MM.1S (cell line): ENCODE results near the gene PRRT3.
"Not testable (repeated sequence)": the region's sequence is repeated elsewhere in the genome, so short reads cannot be mapped to it uniquely, and the experiment has no call there.

ENCODE experiments used
- DNase-seq: peaks from one replicate; pipeline ENCODE4 v3.0.0-alpha.2; 2015
- H2AFZ ChIP-seq: fragments of 300-600 bp; sonication (generic); 2 replicates; pipeline ENCODE4 v1.6.0; 2016; ENCODE audit warnings: antibody characterized with exemption, low read length
- H3F3A ChIP-seq: fragments of 300-600 bp; sonication (generic); 2 replicates; pipeline ENCODE4 v1.6.1; 2016; ENCODE audit warnings: mild to moderate bottlenecking, antibody characterized with exemption, low read length, moderate library complexity, mixed read lengths; ENCODE audit not compliant: insufficient read depth
- H3K27ac ChIP-seq: fragments of 300-600 bp; sonication (generic); 2 replicates; pipeline ENCODE4 v1.5.1; 2016; ENCODE audit warnings: mild to moderate bottlenecking, low read length
- H3K27me3 ChIP-seq: fragments of 300-600 bp; sonication (generic); replicated peaks from 2 replicates; pipeline ENCODE4 v1.6.0; 2016; ENCODE audit warnings: low read length; ENCODE audit not compliant: insufficient read depth
- H3K36me3 ChIP-seq: fragments of 300-600 bp; sonication (generic); replicated peaks from 2 replicates; pipeline ENCODE4 v1.6.1; 2016; ENCODE audit warnings: mild to moderate bottlenecking, low read length, mixed read lengths; ENCODE audit not compliant: insufficient read depth
- H3K4me1 ChIP-seq: fragments of 300-600 bp; sonication (generic); 2 replicates; pipeline ENCODE4 v1.6.1; 2016; ENCODE audit warnings: low read length, mixed read lengths
- H3K4me2 ChIP-seq: fragments of 300-600 bp; sonication (generic); 2 replicates; pipeline ENCODE4 v1.6.0; 2016; ENCODE audit warnings: low read depth, low read length
- H3K4me3 ChIP-seq: fragments of 300-600 bp; sonication (generic); 2 replicates; pipeline ENCODE4 v1.5.1; 2016; ENCODE audit warnings: low read length, mixed read lengths
- H3K79me2 ChIP-seq: fragments of 300-600 bp; sonication (generic); 2 replicates; pipeline ENCODE4 v1.6.1; 2016; ENCODE audit warnings: mixed run types, low read length, mixed read lengths
- H3K9ac ChIP-seq: fragments of 300-600 bp; sonication (generic); 2 replicates; pipeline ENCODE4 v1.6.1; 2016; ENCODE audit warnings: low read length, mixed read lengths
- H3K9me2 ChIP-seq: fragments of 300-600 bp; sonication (generic); replicated peaks from 2 replicates; pipeline ENCODE4 v1.6.1; 2016; ENCODE audit warnings: mild to moderate bottlenecking, low read length, mixed read lengths; ENCODE audit not compliant: insufficient read depth
- H3K9me3 ChIP-seq: fragments of 300-600 bp; sonication (generic); replicated peaks from 2 replicates; pipeline ENCODE4 v1.6.1; 2016; ENCODE audit warnings: mild to moderate bottlenecking, low read length, mixed read lengths; ENCODE audit not compliant: insufficient read depth
- H4K20me1 ChIP-seq: fragments of 300-600 bp; sonication (generic); 2 replicates; pipeline ENCODE4 v1.6.1; 2016; ENCODE audit warnings: mild to moderate bottlenecking, low read length, moderate library complexity, mixed read lengths; ENCODE audit not compliant: insufficient read depth
- EZH2 ChIP-seq: fragments of 300-600 bp; sonication (generic); optimal IDR thresholded peaks from 2 replicates; pipeline ENCODE3; 2017; ENCODE audit warnings: low read depth, mild to moderate bottlenecking, antibody characterized with exemption, low read length, mixed read lengths
- EZH2phosphoT487 ChIP-seq: fragments of 300-600 bp; sonication (generic); IDR thresholded peaks from 2 replicates; pipeline ENCODE4 v1.6.1; 2018; ENCODE audit warnings: antibody characterized with exemption, low read length
- TF ChIP-seq, protein P1 (sequence below): fragments of 300-600 bp; sonication (generic); IDR thresholded peaks from 2 replicates; pipeline ENCODE4 v1.5.1; 2016; ENCODE audit warnings: antibody characterized with exemption, low read length, mixed read lengths

Gene PRRT3

DNA sequence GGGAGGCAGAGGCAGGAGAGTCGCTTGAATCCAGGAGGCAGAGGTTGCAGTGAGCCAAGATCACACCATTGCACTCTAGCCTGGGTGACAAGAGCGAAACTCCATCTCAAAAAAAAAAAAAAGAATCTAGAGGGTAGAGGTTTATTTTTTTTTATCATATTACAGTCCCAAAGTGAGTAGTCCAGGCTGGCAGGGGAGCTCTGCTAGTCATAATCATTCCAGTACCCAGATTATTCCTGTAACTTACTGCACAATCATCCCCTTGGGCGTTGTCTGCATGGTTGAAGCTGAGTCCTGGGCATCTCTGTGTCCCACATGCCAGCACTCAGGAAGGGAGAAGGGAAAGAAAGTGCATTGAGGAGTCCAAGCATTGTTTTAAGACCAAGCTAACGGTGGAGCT lies 10.0 kb downstream of the PRRT3 start:
- no peaks in the 10 kb centered on the region for H4K20me1 ChIP-seq
- no peak overlapping the region for H3K27ac ChIP-seq
- H3K9me3 ChIP-seq: no peaks in the 10 kb centered on the region
- H2AFZ ChIP-seq: no peak overlapping the region
- TF ChIP-seq, protein P1, sequence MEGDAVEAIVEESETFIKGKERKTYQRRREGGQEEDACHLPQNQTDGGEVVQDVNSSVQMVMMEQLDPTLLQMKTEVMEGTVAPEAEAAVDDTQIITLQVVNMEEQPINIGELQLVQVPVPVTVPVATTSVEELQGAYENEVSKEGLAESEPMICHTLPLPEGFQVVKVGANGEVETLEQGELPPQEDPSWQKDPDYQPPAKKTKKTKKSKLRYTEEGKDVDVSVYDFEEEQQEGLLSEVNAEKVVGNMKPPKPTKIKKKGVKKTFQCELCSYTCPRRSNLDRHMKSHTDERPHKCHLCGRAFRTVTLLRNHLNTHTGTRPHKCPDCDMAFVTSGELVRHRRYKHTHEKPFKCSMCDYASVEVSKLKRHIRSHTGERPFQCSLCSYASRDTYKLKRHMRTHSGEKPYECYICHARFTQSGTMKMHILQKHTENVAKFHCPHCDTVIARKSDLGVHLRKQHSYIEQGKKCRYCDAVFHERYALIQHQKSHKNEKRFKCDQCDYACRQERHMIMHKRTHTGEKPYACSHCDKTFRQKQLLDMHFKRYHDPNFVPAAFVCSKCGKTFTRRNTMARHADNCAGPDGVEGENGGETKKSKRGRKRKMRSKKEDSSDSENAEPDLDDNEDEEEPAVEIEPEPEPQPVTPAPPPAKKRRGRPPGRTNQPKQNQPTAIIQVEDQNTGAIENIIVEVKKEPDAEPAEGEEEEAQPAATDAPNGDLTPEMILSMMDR: no peak
- TF ChIP-seq EZH2phosphoT487: no peak
- TF ChIP-seq EZH2: no peak
- no peaks in the 10 kb centered on the region for H3K36me3 ChIP-seq
- H3K27me3 ChIP-seq: no peaks in the 10 kb centered on the region
- H3K9me2 ChIP-seq: no peaks in the 10 kb centered on the region
- H3K9ac ChIP-seq: no peak overlapping the region
- DNase-seq: no peak
- H3F3A ChIP-seq: no peaks in the 10 kb centered on the region
- H3K4me2 ChIP-seq: no peak overlapping the region
- no peaks in the 10 kb centered on the region for H3K4me1 ChIP-seq
- H3K79me2 ChIP-seq: no peaks in the 10 kb centered on the region
- no peak overlapping the region for H3K4me3 ChIP-seq

DNA sequence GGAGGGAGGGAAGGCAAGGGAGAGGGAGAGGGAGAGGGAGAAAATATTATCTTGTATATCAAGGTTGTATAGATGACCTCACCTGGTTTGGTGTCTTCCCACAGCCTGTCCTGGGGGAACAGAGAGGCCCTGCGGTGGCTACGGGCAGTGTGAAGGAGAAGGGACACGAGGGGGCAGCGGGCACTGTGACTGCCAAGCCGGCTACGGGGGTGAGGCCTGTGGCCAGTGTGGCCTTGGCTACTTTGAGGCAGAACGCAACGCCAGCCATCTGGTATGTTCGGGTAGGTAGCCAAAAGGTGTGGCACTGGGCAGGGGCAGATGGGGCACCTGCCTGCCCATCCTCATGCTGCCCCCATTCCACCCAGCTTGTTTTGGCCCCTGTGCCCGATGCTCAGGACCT lies 11.5 kb downstream of the PRRT3 start:
- H3K4me1 ChIP-seq: no peaks in the 10 kb centered on the region
- no peak for TF ChIP-seq EZH2phosphoT487
- TF ChIP-seq EZH2: no peak
- TF ChIP-seq, protein P1: no peak
- DNase-seq: no peak
- no peak overlapping the region for H2AFZ ChIP-seq
- no peak overlapping the region for H3K9ac ChIP-seq
- no peaks in the 10 kb centered on the region for H3K9me3 ChIP-seq
- H3K9me2 ChIP-seq: no peaks in the 10 kb centered on the region
- no peak overlapping the region for H3K4me2 ChIP-seq
- H3K27me3 ChIP-seq: no peaks in the 10 kb centered on the region
- no peaks in the 10 kb centered on the region for H4K20me1 ChIP-seq
- H3K4me3 ChIP-seq: no peak overlapping the region
- H3F3A ChIP-seq: no peaks in the 10 kb centered on the region
- no peak overlapping the region for H3K27ac ChIP-seq
- no peaks in the 10 kb centered on the region for H3K79me2 ChIP-seq
- H3K36me3 ChIP-seq: no peaks in the 10 kb centered on the region

DNA sequence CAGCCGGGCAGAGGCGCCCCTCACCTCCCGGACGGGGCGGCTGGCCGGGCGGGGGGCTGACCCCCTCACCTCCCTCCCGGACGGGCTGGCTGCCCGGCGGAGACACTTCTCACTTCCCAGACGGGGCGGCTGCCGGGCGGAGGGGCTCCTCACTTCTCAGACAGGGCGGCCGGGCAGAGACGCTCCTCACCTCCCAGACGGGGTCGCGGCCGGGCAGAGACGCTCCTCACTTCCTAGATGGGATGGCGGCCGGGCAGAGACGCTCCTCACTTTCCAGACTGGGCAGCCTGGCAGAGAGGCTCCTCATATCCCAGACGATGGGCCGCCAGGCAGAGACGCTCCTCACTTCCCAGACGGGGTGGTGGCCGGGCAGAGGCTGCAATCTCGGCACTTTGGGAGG lies 12.3 kb downstream of the PRRT3 start:
- H3K36me3 ChIP-seq, DNase-seq, H2AFZ ChIP-seq, H3K4me2 ChIP-seq, H3K27ac ChIP-seq, H3K9me3 ChIP-seq, H3K27me3 ChIP-seq, H3F3A ChIP-seq, H3K4me1 ChIP-seq, H3K9ac ChIP-seq, H3K4me3 ChIP-seq, H4K20me1 ChIP-seq, H3K9me2 ChIP-seq, H3K79me2 ChIP-seq: not testable (repeated sequence)

DNA sequence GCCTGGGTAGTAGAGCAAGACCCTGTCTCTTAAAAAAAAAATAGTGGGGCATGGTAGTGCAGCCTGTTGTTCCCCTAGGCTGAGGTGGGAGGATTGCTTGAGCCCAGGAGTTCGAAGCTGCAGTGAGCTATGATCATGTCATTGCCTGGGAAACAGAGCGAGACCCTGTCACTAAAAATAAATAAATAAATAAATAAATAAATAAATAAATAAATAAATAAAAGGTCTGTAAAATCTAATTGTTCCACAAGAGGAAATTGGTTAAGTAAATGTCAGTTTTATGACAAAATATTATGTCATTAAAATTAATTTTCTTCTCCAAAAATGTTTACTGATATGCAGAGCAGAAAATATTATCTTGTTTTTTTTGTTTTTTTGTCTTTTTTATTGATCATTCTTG lies 13.2 kb downstream of the PRRT3 start:
- Histone ChIP-seq H3K27me3 (no peaks in the 10 kb centered on the region), H3K4me2 (no peak overlapping the region), H3K79me2 (peaks cover 7% of the 10 kb centered on the region; the same call in 1 of the 2 replicates), H3K4me3 (no peak overlapping the region), H3K4me1 (peaks cover 5% of the 10 kb centered on the region; the same call in 1 of the 2 replicates), H3K27ac (no peak overlapping the region), H4K20me1 (no peaks in the 10 kb centered on the region), H3F3A (no peaks in the 10 kb centered on the region), H3K36me3 (no peaks in the 10 kb centered on the region), H3K9ac (no peak overlapping the region), H2AFZ (no peak overlapping the region), H3K9me3 (no peaks in the 10 kb centered on the region), H3K9me2 (no peaks in the 10 kb centered on the region)
- no peak for DNase-seq
- no peak for TF ChIP-seq EZH2phosphoT487
